ENCODE data around the gene ABCG4.

GRCh38 chr11:119179983-119180382 is 31.1 kb downstream of the ABCG4 start:
- TF ChIP-seq, protein P1, sequence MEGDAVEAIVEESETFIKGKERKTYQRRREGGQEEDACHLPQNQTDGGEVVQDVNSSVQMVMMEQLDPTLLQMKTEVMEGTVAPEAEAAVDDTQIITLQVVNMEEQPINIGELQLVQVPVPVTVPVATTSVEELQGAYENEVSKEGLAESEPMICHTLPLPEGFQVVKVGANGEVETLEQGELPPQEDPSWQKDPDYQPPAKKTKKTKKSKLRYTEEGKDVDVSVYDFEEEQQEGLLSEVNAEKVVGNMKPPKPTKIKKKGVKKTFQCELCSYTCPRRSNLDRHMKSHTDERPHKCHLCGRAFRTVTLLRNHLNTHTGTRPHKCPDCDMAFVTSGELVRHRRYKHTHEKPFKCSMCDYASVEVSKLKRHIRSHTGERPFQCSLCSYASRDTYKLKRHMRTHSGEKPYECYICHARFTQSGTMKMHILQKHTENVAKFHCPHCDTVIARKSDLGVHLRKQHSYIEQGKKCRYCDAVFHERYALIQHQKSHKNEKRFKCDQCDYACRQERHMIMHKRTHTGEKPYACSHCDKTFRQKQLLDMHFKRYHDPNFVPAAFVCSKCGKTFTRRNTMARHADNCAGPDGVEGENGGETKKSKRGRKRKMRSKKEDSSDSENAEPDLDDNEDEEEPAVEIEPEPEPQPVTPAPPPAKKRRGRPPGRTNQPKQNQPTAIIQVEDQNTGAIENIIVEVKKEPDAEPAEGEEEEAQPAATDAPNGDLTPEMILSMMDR (IDR thresholded peaks at IDR 0.05): no peak
- TF ChIP-seq POLR2A (IDR thresholded peaks at IDR 0.05) (no peak), EP300 (IDR thresholded peaks at IDR 0.05) (no peak)
